CD4-positive, alpha-beta T cell treated with Interleukin-4 for 1 hour (primary cell): Measurements from ENCODE around the gene KREMEN1.

Experiments used
- DNase-seq, 2 donors: peaks; one replicate each; pipeline ENCODE4 v3.0.0-alpha.2; 2020 to 2022

Gene KREMEN1

GRCh38 chr22:29194184-29194583 lies 121.3 kb downstream of the KREMEN1 start:
- DNase-seq = no peak

- DNase-seq = no peak
Measured at GRCh38 chr22:29195118-29195963, 122.5 kb downstream of the KREMEN1 start.

GRCh38 chr22:29195964-29196666 lies 123.3 kb downstream of the KREMEN1 start:
- no peak for DNase-seq

GRCh38 chr22:29197096-29197495 lies 124.3 kb downstream of the KREMEN1 start:
- no peak for DNase-seq

- no peak for DNase-seq
Measured at GRCh38 chr22:29198240-29198639, 125.4 kb downstream of the KREMEN1 start.

DNA sequence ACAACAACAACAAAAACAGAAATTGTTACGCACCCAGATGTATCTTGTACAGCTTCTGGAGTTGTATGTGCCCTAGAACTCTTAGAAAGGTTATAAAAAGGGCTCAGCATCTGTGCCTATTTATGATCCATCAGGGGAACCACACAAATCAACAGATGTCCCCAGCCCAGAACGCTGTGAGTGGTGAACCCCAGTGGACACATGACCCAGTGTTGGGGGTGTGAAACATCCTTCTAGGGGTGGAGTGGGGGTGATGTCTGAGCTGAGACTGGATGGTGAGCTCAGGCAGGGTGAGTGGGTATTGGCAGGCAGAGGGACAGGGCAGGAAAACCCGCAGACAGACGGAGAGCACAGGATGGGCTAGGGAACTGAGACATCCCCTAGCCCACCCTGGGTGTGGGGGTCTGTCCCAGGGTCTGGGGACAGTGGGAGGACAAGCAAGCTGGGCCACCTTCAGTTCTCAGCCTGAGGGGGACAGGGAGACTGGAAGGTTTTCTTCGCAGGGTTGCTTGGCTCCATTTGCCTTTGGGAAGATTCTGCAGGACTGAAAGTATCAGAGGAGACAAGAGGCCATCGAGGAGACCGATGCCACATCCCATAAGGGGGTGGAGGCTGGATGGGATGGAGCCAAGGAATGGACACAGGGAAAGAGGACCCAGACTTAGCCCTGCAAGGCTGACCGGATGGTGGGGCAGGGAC lies 127.0 kb downstream of the KREMEN1 start:
- no peak for DNase-seq

DNA sequence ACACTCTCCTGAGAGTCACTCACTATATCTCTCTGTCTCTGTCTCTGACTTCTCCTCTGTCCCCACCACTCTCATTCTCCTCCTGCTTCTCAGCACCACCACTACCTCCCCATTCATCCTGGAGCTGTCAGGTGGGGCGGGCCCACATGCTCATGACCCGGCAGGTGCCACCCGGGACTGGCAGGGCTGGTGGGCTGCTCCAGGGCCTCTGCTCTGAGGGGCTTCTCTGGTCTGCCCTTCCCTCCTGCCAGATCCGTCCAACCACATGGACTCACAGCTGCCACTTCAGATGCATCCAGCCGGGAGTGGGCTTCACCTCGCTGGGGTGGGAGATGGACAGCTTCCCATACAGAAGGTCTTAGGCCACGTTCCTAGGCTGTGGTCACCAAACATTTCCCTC lies 128.1 kb downstream of the KREMEN1 start:
- DNase-seq = no peak

DNA sequence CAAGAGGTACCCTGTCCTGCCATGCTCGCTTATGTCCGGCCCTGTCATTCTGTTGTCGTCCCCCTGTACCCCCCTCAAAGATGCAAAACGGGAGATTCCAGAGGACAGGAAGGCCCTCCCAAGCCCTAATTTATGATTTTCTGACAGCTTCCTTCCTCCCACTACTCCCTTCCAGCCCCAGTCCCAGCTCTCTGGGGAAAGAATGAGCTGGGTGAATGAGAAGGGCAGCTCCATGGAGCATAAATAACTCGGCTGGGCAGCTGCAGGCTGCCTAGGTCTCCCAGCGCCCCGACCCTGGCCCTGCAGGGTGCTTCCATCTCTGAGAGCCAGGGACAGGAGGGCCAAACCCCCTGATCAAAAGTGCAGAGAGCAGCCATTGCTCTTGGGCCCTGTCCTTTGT lies 128.9 kb downstream of the KREMEN1 start:
- DNase-seq = no peak

DNA sequence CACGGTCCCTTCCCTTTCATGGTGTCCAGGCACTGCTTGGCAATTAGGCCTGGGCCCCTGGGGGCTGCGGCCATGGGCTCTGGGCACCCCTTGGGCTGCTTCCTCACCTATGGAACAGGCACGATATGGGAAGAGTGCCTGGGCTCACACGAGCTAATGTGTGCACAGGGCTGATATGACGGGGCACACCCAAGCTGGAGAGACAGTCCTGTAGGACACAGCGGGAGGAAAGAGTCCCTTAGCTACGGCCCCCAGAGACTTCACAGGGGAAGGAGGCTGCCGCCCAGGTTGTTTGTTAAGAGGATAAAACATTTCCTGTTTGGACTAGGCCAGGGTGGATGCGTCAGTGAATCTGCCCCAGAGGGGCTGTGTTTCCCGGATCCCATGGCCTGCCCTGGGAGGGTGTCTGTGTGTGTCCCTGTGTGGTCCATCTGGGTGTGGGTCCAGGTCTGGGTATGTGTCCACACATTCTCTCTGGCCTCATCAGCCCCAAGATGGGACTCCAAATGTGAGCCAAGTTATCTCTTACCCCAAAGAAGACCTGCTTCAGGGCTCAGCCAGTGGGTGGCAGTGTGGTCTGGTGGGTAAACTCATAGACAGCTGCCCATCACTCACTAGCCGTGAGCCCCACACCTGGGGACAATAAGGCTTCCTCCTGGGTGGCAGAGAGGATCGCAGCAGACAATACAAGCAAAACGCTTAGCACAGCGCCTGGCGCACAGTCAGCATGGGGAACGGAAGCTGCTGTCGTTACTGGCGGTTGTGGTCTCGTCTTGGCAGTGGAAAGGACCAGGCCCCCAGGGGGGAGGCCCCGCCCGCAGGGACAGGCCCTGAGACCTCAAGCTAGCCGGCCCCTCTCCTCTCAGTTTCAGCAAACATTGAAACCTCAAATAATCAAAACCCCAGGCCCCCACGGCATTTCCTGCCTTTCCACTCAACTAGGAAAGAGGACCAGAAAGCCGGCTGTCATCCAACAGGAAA lies 129.7 kb downstream of the KREMEN1 start:
- peak; percentile 41 to 54 for DNase-seq

GRCh38 chr22:29203488-29204454 lies 130.9 kb downstream of the KREMEN1 start:
- DNase-seq = no peak

DNA sequence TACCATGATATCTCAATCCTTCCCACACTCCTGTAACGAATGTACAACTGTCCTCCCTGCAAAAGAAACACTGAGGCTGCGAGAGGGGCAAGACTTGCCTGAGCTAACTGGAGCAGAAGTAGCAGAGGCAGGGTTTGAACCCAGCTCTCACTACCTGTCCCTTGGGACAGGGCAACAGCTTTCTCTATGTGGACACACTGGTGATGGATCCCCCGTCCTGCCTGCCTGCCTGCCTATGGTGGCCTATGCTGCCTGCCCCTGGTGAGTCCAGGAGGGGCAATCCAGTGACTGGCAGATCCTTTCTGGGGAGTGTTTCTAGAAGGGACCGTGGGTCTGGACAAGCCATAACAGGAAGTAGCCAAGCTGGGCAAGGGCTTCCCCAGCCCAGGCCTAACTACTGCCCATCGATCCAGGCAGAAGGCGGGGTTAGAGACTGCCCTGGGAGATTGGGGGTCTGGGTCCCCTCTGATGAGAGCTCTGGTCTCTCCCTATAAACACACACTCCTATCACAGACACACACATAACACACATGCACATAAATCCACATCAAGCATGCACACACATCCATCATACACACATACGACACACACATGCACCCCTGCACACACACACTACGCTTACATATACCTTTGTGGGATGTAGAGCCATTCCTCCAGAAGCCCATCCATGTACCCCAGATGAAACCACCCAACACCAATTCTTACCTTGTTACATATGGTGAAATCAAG lies 131.8 kb downstream of the KREMEN1 start:
- no peak for DNase-seq

GRCh38 chr22:29205252-29205593 lies 132.4 kb downstream of the KREMEN1 start:
- no peak for DNase-seq

DNA sequence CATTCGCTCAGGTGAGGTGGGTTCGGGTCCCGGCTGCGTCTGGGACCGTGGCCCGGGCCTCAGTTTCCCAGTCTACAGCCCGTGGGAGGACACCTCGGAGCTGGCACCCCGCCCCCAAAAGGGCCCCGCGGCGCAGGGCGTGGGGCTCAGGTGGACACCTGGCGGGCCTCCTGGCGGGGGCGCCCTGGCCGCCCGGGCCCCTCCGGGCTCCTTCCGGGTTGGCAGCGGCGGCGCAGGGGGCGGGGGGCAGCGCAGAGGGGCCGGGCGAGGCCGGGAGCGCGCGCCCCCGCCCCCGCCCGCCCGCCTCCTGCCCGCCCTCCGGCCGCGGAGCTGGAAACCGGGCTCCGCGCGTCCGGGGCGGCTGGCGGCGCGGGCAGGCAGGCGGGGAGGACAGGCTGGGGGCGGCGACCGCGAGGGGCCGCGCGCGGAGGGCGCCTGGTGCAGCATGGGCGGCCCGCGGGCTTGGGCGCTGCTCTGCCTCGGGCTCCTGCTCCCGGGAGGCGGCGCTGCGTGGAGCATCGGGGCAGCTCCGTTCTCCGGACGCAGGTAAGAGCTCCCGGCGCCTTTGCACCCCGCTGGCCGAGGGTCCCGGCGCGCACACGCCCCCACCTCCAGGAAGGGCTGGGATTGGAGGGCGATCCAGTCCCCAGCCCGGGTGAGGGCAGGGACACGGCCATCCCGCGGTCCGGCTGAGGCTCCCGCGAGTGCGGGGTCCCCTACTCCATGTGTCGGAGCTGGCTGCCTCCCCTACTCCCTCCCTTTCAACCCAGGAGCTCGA lies 132.9 kb downstream of the KREMEN1 start, which contains the start of gene EMID1:
Gene EMID1, plus strand, starts transcription at position 303 of the 778 bp plus-strand sequence. Its CDS starts 143 bp downstream, at position 446.
- peak in 1 of 2 donors; percentile 3 for DNase-seq

- no peak for DNase-seq
Measured at GRCh38 chr22:29206372-29207242, 133.8 kb downstream of the KREMEN1 start.

DNA sequence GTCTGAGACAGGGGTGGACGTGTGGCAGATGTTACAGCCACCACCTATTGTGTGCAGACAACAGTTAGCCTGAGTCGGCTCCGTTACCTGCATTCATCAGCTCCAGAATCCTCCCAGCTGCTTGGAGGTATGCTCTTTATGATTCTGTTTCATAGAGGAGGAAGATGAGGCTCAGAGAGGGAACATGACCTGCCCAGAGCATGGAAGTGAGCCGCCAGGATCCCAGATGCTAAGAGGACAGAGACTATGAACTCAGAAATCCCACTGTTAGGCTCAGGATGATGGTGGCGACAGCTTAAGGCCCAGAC lies 134.4 kb downstream of the KREMEN1 start:
- no peak for DNase-seq

GRCh38 chr22:29207562-29208501 lies 135.0 kb downstream of the KREMEN1 start:
- DNase-seq = no peak

GRCh38 chr22:29208502-29208862 lies 135.6 kb downstream of the KREMEN1 start:
- DNase-seq = no peak
